Measurements from ENCODE around the gene ULBP1. TPM values are rescaled to one million over a fixed set of nuclear protein-coding genes. Genes with fewer than 3 reads are reported as not detected.
"Not testable (repeated sequence)": the region's sequence is repeated elsewhere in the genome, so short reads cannot be mapped to it uniquely, and the experiment has no call there.

The ULBP1 gene
- total RNA-seq, 8 experiments from 2014 or later: 1.7 to 12.2 (median 4.4) TPM

GRCh38 chr6:150005761-150006651 lies 42.3 kb downstream of the ULBP1 start:
- in situ Hi-C loops (cut with MboI; ENCODE audit: low pct_unique_long_range_greater_than_20kb in 2 of 9, low sequenced_read_pairs in 9 of 9, unreplicated experiment in 9 of 9): no loop called here
- 35 to 100% (median 61%) methylated on average over 1 to 7 of the region's 14 CpGs; no CpG with 5 or more reads in 4 of the 10 experiments for WGBS, 10 experiments
- Histone ChIP-seq H3K4me1 (replicated peaks in 1 of 2) (peaks cover 2 to 4% of the 10 kb centered on the region in 2 donors), H3K27ac (peak overlapping the region in 1 of 2 donors; percentile 53), H3K4me3 (peak overlapping the region; percentile 49 to 60 (median 50))
- ATAC-seq (replicated peaks in 6 of 8): no peak

- peaks cover 2 to 4% of the 10 kb centered on the region in 2 donors for H3K4me1 ChIP-seq (replicated peaks in 1 of 2)
- H3K4me3 ChIP-seq: no peak overlapping the region
- ATAC-seq (replicated peaks in 6 of 8): peak in 1 of 8 experiments; percentile 2
- in situ Hi-C loops (cut with MboI; ENCODE audit: low pct_unique_long_range_greater_than_20kb in 2 of 9, low sequenced_read_pairs in 9 of 9, unreplicated experiment in 9 of 9): no loop called here
- 0 to 67% (median 53%) methylated on average over 1 to 6 of the region's 7 CpGs; no CpG with 5 or more reads in 5 of the 10 experiments for WGBS, 10 experiments
- no peak overlapping the region for H3K27ac ChIP-seq
Measured at GRCh38 chr6:150006961-150007464, 43.3 kb downstream of the ULBP1 start.

DNA sequence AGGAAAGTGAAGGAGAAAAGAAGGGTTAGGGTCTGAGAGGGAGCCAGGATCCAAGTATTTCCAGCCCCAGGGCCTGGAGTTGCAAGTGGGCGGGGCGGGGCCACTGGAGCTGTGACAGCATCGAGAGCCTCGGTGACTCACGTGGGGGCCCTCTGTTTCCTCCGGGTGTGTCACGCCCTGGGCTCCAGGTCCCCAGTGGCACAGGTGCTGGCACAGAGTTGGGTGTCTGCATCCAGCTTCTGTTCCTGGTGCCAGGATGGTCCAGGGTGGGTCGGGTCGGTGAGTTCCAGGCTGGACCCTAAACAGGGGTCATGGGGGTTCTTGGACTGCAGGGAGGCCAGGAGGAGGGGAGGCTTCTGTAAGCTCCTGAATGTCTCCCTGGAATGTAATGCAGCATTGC lies 44.8 kb downstream of the ULBP1 start:
- WGBS, 10 experiments: 0 to 53% (median 17%) methylated on average over 2 to 5 of the region's 9 CpGs; no CpG with 5 or more reads in 7 of the 10 experiments
- peaks cover 2 to 4% of the 10 kb centered on the region in 2 donors for H3K4me1 ChIP-seq (replicated peaks in 1 of 2)
- no peak overlapping the region for H3K27ac ChIP-seq
- no peak for ATAC-seq (replicated peaks in 6 of 8)
- H3K4me3 ChIP-seq: no peak overlapping the region
- in situ Hi-C loops (cut with MboI; ENCODE audit: low pct_unique_long_range_greater_than_20kb in 2 of 9, low sequenced_read_pairs in 9 of 9, unreplicated experiment in 9 of 9): no loop called here

GRCh38 chr6:150012846-150013784 lies 49.4 kb downstream of the ULBP1 start:
- in situ Hi-C loops (cut with MboI; ENCODE audit: low pct_unique_long_range_greater_than_20kb in 2 of 9, low sequenced_read_pairs in 9 of 9, unreplicated experiment in 9 of 9): loop anchor here in 1 of 9 experiments (10.0 kb wide), 1 partner anchor 78 kb away; no protein-coding TSS in a partner anchor
- WGBS, 10 experiments: 0 to 70% (median 20%) methylated on average over 1 to 6 of the region's 8 CpGs; no CpG with 5 or more reads in 1 of the 10 experiments
- not testable (repeated sequence) for H3K4me3 ChIP-seq; ATAC-seq (replicated peaks in 6 of 8); H3K27ac ChIP-seq; H3K4me1 ChIP-seq (replicated peaks in 1 of 2)

DNA sequence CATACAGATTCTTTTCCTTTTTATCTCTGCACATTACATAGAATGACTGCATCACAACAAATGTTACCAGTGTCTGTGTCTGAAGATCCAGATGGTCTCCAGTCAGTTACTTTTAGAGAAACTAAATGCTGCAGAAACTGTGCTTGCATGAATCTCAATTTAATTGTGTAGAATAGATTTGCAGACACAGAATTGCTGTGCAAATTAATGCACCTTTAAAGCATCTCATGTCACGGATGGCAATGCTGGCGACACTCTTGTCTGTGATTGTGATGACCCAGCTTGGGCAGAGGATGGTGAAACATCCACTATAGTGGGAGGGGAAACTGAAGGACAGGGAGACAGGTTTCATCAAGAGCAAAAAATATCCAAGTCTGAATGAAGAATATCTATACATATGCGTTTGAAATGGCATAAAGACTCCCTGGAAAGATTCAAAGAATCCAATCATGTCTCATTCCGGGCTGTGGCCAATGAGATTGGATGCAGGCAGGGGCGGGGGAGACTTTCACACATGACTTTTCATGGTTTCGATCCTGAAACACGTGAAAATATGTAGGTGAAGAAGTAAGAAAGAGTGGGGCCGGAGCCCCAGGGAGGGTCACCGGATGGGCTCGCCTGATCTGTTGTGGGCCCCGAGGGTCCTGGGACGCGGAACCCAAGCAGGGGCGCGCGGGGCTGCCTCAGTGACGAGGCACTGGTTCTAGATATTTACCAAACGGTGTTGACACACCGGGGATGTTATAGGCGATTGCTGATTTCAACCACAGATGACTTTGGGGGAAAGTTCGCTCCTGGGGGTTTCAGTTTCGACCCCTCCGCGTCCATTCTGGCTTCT lies 50.3 kb downstream of the ULBP1 start:
- peak in 2 of 8 experiments; percentile 21 to 30 for ATAC-seq (replicated peaks in 6 of 8)
- WGBS, 10 experiments: 0% methylated on average over 2 of the region's 24 CpGs; no CpG with 5 or more reads in 9 of the 10 experiments
- H3K27ac ChIP-seq; H3K4me3 ChIP-seq; H3K4me1 ChIP-seq (replicated peaks in 1 of 2): not testable (repeated sequence)
- in situ Hi-C loops (cut with MboI; ENCODE audit: low pct_unique_long_range_greater_than_20kb in 2 of 9, low sequenced_read_pairs in 9 of 9, unreplicated experiment in 9 of 9): loop anchor here in 1 of 9 experiments (10.0 kb wide), 1 partner anchor 79 kb away; no protein-coding TSS in a partner anchor

- in situ Hi-C loops (cut with MboI; ENCODE audit: low pct_unique_long_range_greater_than_20kb in 2 of 9, low sequenced_read_pairs in 9 of 9, unreplicated experiment in 9 of 9): loop anchor here in 1 of 9 experiments (10.0 kb wide), 1 partner anchor 80 kb away; no protein-coding TSS in a partner anchor
- no CpG with 5 or more reads among the region's 50 CpGs for WGBS, 10 experiments
- peak in 3 of 8 experiments; percentile 5 to 18 (median 10) for ATAC-seq (replicated peaks in 6 of 8)
- not testable (repeated sequence) for H3K27ac ChIP-seq; H3K4me1 ChIP-seq (replicated peaks in 1 of 2); H3K4me3 ChIP-seq
Measured at GRCh38 chr6:150014623-150015280, 51.0 kb downstream of the ULBP1 start.

GRCh38 chr6:150015281-150016001 lies 51.7 kb downstream of the ULBP1 start:
- peak; percentile 41 to 66 (median 58) for ATAC-seq (replicated peaks in 6 of 8)
- not testable (repeated sequence) for H3K4me1 ChIP-seq (replicated peaks in 1 of 2); H3K27ac ChIP-seq; H3K4me3 ChIP-seq
- WGBS, 10 experiments: 0 to 17% (median 9%) methylated on average over 1 to 11 of the region's 15 CpGs; no CpG with 5 or more reads in 3 of the 10 experiments
- in situ Hi-C loops (cut with MboI; ENCODE audit: low pct_unique_long_range_greater_than_20kb in 2 of 9, low sequenced_read_pairs in 9 of 9, unreplicated experiment in 9 of 9): loop anchor here in 1 of 9 experiments (10.0 kb wide), 1 partner anchor 81 kb away; no protein-coding TSS in a partner anchor

- 0 to 57% (median 16%) methylated on average over 1 to 3 of the region's 6 CpGs; no CpG with 5 or more reads in 2 of the 10 experiments for WGBS, 10 experiments
- in situ Hi-C loops (cut with MboI; ENCODE audit: low pct_unique_long_range_greater_than_20kb in 2 of 9, low sequenced_read_pairs in 9 of 9, unreplicated experiment in 9 of 9): loop anchor here in 1 of 9 experiments (10.0 kb wide), 1 partner anchor 82 kb away; no protein-coding TSS in a partner anchor
- ATAC-seq (replicated peaks in 6 of 8): peak; percentile 35 to 81 (median 60)
- Histone ChIP-seq H3K27ac (no peak overlapping the region), H3K4me3 (no peak overlapping the region), H3K4me1 (replicated peaks in 1 of 2) (no peaks in the 10 kb centered on the region)
Measured at GRCh38 chr6:150016324-150017185, 52.8 kb downstream of the ULBP1 start.

GRCh38 chr6:150017186-150017521 lies 53.4 kb downstream of the ULBP1 start:
- H3K27ac ChIP-seq; ATAC-seq (replicated peaks in 6 of 8); H3K4me3 ChIP-seq; H3K4me1 ChIP-seq (replicated peaks in 1 of 2): not testable (repeated sequence)
- WGBS, 10 experiments: 0 to 13% (median 0%) methylated on average over 1 to 5 of the region's 5 CpGs
- in situ Hi-C loops (cut with MboI; ENCODE audit: low pct_unique_long_range_greater_than_20kb in 2 of 9, low sequenced_read_pairs in 9 of 9, unreplicated experiment in 9 of 9): loop anchor here in 1 of 9 experiments (10.0 kb wide), 1 partner anchor 82 kb away; no protein-coding TSS in a partner anchor

DNA sequence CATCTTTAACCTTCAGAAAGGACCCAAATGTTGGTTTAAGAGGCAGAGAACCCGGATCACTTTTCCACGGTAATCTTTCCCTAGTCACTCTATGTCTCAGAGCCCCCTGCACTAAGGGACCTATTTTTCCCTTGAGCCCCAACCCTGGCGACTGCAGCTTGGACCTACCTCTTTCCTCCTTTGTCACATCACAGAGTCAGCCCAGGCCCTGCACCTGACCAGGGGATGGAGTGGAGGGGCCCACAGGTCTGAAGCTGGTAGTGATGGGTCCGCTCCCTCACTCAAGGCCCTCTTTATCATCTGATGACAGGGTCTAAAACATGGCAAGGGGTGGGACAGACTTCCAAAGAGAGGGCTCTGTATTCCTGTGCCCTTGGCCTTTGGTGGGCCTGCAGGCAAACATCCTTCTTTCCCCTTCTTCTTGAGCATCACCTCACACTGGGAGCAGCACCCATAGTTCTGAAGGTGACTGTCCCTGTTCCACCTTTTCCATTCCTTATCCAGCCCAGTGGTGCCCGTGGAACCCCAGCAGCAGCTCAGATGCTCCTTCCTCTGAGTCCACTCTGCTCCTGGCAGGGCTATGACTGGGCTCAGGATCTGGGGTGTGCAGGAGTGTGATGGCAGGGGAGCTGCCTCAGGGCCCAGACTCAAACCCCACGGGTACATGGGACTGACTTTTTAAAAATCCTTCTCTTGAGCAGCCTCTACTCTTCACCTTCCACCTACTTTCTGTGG lies 55.3 kb downstream of the ULBP1 start:
- Histone ChIP-seq H3K4me1 (replicated peaks in 1 of 2) (no peaks in the 10 kb centered on the region), H3K27ac (no peak overlapping the region), H3K4me3 (no peak overlapping the region)
- WGBS, 10 experiments: 7 to 90% (median 49%) methylated on average over 1 to 3 of the region's 6 CpGs; no CpG with 5 or more reads in 3 of the 10 experiments
- no peak for ATAC-seq (replicated peaks in 6 of 8)
- in situ Hi-C loops (cut with MboI; ENCODE audit: low pct_unique_long_range_greater_than_20kb in 2 of 9, low sequenced_read_pairs in 9 of 9, unreplicated experiment in 9 of 9): loop anchor here in 1 of 9 experiments (10.0 kb wide), 1 partner anchor 84 kb away; no protein-coding TSS in a partner anchor
